Bronchus fibroblast of lung (primary cell): ENCODE measurements around the gene KRTAP1-4. TPM values are rescaled to one million over a fixed set of nuclear protein-coding genes. Genes with fewer than 3 reads are reported as not detected.

Experiments used
- total RNA-seq: library from RNA; depleted of rRNA; stranded (reverse); fragments of >200 nt; gene quantifications from 2 replicates; pipeline ENCODE4 v1.2.3, GENCODE V29; 2015

The KRTAP1-4 gene, protein sequence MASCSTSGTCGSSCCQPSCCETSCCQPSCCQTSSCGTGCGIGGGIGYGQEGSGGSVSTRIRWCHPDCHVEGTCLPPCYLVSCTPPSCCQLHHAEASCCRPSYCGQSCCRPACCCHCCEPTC
- total RNA-seq = not detected in 2 replicates

DNA sequence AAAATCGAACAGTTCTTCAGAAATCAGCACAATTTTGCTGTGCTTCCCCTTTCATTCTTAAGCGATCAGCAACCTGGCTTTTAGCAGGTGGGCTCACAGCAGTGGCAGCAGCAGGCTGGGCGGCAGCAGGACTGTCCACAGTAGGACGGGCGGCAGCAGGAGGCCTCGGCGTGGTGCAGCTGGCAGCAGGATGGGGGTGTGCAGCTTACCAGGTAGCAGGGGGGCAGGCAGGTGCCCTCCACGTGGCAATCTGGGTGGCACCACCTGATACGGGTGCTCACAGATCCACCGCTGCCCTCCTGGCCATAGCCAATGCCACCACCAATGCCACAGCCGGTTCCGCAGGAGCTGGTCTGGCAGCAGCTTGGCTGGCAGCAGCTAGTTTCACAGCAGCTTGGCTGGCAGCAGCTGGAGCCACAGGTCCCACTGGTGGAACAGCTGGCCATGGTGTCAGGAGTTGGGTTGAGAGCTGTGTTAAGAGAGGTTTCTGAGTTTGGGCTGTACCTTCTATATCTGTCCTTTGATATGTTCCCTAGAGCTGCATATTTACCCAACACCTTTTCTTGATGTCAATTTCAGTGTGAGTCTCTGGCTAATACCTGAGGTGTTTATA lies at the start of gene KRTAP1-4:
TSS of gene KRTAP1-4 (minus strand) at position 563 of the 613 bp plus-strand sequence. CDS start at position 446, 117 bp downstream.

DNA sequence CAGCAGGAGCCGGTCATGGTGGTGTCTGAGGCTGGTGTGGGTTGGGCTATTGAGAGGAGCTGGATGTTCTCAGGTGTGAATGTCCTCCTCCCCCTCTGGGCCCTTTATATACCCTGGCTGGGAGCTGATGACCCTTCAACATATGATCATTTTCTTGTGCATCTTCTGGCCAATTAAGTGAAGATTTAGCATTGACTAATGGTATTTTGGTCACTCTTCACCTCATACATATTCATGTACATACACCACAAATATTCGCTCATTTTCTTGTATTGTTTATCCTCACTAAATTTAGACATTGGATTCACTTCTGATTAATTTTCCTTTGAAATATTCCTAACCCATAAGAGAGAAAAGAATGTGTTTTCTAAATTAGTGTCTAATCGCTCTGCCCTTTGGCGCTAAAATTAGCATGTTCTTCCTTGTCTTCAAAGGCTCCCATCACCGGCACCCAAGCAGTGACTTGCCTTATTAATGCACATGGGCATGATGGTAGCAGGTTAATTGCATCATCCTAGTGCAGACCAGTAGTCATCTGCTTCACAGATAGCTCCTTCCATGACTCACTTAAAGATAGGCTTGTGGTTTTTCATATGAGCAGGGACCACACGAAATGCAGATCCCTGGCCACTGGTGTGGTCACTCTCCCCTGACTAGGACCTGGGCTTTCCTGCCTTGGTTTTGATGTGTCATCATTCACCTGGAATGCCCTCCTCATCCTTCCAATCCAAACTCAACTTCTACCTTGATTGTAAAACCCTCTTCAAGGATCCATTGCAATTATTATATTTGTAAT lies 36.0 kb upstream of the KRTAP1-4 start, which contains the start of gene KRTAP2-4:
TSS of gene KRTAP2-4 (minus strand) at position 51 of the 796 bp plus-strand sequence. CDS start at position 17, 34 bp downstream.

DNA sequence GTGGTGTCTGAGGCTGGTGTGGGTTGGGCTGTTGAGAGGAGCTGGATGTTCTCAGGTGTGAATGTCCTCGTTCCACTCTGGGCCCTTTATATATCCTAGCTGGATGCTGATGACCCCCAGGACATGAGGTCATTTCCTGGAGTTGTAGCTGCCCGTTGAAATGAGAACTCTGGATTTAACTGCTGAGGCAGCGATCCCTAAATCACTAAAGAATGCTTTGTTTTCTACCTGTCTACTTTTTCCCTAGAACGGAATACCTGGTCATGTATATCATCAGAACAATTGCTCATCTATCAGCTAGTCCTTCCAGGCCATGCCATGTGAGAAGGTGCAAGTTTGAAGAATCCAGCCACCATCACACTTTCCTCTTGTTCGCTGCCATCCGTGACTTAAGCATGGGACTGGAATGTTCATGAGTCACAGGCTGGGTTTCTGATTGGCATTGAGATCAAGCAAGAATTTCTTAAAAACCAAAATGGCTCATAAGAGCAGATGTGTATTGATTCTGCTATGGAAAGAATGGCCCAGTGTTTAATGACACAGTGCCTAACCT lies 30.1 kb upstream of the KRTAP1-4 start, which contains the start of gene KRTAP2-3:
TSS of gene KRTAP2-3 (minus strand) at position 63 of the 553 bp plus-strand sequence. CDS start 64 bp downstream, outside the sequence.

DNA sequence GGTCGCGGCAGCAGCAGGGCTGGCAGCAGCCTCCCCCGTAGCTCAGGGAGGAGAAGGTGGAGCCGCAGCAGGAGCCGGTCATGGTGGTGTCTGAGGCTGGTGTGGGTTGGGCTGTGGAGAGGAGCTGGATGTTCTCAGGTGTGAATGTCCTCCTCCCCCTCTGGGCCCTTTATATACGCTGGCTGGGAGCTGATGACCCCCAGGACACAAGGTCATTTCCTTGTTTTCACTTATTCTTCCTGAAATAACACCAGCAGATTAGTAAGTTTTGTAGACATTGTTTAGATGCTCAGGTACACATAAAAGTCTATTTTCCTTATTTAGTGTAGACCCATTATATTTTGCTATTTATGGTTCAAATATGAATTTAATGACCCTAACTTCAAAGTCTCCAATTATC lies 25.1 kb upstream of the KRTAP1-4 start, which contains the start of gene KRTAP2-2:
TSS of gene KRTAP2-2 (minus strand) at position 101 of the 400 bp plus-strand sequence. CDS start at position 82, 19 bp downstream.

DNA sequence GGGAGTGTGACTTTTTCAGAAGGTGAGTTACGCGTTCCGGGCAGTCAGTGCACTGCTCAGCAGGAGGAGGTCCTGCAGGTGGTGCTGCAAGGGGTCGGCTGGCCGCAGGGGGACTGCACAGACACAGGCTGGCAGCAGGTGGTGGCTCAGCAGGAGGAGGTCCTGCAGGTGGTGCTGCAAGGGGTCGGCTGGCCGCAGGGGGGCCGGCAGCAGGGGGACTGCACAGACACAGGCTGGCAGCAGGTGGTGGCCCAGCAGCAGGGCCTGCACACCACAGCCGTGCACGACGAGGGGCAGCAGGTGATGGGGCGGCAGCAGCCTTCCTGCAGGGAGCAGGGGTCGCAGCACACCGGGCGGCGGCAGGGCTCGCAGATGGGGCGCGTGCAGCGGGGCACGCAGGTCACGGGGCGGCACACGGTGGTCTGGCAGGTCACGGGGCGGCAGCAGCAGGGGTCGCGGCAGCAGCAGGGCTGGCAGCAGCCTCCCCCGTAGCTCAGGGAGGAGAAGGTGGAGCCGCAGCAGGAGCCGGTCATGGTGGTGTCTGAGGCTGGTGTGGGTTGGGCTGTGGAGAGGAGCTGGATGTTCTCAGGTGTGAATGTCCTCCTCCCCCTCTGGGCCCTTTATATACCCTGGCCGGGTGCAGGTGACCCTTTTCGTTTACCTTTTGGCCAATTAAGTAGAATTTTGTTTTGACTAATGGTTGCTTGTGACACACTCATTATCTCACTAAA lies 16.9 kb upstream of the KRTAP1-4 start, which contains the start of gene KRTAP2-1:
TSS of gene KRTAP2-1 (minus strand) at position 582 of the 731 bp plus-strand sequence. CDS start at position 533, 49 bp downstream.

DNA sequence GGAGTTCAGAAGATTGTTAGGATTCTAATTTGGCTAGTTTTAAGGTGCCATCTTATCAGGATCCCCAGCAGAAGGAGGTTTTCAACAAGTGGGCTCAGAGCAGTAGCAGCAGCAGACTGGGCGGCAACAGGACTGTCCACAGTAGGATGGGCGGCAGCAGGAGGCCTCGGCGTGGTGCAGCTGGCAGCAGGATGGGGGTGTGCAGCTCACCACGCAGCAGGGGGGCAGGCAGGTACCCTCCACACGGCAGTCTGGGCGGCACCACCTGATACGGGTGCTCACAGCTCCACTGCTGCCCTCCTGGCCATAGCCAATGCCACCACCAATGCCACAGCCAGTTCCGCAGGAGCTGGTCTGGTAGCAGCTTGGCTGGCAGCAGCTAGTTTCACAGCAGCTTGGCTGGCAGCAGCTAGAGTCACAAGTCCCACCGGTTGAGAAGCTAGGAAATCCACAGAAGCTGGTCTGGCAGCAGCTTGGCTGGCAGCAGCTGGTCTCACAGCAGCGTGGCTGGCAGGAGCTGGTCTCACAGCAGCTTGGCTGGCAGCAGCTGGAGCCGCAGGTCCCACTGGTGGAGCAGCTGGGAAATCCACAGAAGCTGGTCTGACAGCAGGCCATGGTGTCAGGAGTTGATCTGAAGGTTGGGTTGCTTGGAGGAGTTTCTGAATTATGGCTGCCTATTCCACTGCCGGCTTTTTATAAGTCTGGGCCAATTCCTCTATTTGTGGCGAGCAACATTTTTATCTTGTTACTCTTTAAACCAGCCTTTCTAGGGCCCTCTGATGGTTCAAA lies 11.0 kb upstream of the KRTAP1-4 start, which contains the start of gene KRTAP1-1:
TSS of gene KRTAP1-1 (minus strand) at position 668 of the 789 bp plus-strand sequence. CDS start at position 615, 53 bp downstream.

DNA sequence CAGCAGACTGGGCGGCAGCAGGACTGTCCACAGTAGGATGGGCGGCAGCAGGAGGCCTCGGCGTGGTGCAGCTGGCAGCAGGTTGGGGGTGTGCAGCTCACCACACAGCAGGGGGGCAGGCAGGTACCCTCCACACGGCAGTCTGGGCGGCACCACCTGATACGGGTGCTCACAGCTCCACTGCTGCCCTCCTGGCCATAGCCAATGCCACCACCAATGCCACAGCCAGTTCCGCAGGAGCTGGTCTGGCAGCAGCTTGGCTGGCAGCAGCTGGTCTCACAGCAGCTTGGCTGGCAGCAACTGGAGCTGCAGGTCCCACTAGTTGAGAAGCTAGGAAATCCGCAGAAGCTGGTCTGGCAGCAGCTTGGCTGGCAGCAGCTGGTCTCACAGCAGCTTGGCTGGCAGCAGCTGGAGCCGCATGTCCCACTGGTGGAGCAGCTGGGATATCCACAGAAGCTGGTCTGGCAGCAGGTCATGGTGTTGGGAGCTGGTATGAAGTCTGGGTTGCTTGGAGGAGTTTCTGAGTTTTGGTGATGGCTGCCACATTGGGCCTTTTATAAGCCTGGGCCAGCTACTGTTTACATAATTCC lies 4.4 kb upstream of the KRTAP1-4 start, which contains the start of gene KRTAP1-3:
TSS of gene KRTAP1-3 (minus strand) at position 529 of the 590 bp plus-strand sequence. CDS start at position 476, 53 bp downstream.

DNA sequence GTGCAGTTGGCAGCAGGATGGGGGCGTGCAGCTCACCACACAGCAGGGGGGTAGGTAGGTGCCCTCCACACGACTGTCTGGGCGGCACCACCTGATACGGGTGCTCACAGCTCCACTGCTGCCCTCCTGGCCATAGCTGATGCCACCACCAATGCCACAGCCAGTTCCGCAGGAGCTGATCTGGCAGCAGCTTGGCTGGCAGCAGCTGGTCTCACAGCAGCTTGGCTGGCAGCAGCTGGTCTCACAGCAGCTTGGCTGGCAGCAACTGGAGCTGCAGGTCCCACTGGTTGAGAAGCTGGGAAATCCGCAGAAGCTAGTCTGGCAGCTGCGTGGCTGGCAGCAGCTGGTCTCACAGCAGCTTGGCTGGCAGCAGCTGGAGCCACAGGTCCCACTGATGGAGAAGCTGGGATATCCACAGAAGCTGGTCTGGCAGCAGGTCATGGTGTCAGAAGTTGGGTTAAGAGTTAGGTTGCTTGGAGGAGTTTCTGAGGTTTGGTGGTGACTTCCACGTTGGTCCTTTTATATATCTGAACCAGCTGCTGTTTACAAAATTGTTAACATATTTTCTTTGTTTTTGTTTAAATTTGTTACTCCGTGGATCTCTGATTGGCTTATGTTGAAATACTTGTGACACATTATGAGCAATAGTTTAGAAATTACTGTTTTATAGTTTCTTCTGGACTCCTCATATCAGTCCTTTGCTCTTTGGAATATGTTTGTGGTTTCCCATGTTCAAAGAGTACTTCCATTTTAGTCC lies 3.1 kb downstream of the KRTAP1-4 start, which contains the start of gene KRTAP1-5:
TSS of gene KRTAP1-5 (minus strand) at position 494 of the 757 bp plus-strand sequence. CDS start at position 441, 53 bp downstream.

DNA sequence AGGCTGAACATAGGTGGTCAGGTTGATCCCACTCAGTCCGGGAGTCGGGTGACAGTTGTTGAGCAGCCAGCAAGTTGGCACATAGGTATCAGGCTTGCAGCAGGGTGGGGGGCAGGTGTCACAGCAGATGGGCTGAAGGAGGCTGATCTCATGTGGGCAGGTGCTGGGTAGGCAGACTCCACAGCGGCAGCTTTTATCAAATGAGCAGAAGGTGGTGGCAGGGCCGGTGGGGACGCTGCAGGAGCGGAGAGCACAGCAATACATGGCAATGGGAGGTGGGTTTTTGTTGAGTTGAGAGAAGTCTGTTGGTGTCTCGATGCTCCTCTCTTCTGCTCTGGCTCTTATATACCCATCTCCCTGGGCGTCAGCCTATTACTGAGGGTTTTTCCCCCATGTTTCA lies 21.2 kb downstream of the KRTAP1-4 start, which contains the start of gene KRTAP3-1:
TSS of gene KRTAP3-1 (minus strand) at position 318 of the 400 bp plus-strand sequence. CDS start at position 264, 54 bp downstream.

DNA sequence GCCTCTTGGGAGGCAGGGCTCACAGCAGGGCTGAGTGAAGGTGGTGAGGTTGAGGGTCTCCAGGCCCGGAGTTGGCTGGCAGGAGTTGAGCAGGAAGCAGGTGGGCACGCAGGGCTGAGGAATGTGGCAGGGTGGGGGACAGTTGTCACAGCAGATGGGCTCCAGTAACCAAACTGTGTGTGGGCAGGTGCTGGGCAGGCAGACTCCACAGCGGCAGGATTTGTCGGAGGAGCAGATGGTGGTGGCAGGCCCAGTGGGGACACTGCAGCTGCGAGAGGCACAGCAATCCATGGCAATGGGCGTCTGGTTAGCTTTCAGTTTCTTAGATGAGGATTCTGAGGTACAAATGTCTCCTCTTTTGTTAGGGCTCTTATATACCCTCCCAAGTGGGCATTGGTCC lies 30.4 kb downstream of the KRTAP1-4 start, which contains the start of gene KRTAP3-2:
TSS of gene KRTAP3-2 (minus strand) at position 344 of the 400 bp plus-strand sequence. CDS start at position 291, 53 bp downstream.

DNA sequence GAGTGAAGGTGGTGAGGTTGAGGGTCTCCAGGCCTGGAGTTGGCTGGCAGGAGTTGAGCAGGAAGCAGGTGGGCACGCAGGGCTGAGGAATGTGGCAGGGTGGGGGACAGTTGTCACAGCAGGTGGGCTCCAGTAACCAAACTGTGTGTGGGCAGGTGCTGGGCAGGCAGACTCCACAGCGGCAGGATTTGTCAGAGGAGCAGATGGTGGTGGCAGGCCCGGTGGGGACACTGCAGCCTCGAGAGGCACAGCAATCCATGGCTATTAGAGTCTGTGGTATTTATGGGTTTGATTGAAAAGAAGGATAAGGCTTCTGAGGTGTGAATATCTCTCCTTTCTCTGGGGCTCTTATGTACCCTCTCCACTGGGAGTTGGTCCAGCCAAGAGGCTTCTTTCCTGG lies 36.2 kb downstream of the KRTAP1-4 start, which contains the start of gene KRTAP3-3:
TSS of gene KRTAP3-3 (minus strand) at position 326 of the 400 bp plus-strand sequence. CDS start at position 259, 67 bp downstream.

DNA sequence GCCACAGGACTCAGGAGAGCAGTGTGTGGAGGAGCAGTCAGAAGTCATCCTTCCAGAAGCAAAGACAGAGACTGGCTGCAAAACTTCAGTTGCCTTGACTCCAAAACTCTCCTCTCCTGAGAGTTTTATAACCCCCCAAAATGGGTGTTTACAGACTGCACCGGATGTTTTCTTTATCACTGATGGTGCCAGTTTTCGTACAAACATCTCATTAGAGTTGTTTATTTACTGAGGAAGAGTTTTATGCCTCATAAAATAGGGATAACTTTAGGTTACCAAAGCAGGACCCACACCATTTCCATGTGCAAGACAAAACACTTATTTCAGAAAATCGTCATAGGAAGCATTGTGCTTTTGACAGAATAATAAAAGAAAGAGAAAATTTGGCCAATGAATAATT lies 45.8 kb downstream of the KRTAP1-4 start, which contains the start of gene KRT40:
TSS of gene KRT40 (minus strand) at position 101 of the 400 bp plus-strand sequence. CDS start at position 48, 53 bp downstream.

Other genes with a start within 250 kb of the KRTAP1-4 start
- not detected in 2 replicates for gene KRT27, start 247.6 kb downstream of the KRTAP1-4 start, total RNA-seq
- not detected in 2 replicates for gene KRT28, start 230.2 kb downstream of the KRTAP1-4 start, total RNA-seq
- gene KRT10, start 207.6 kb downstream of the KRTAP1-4 start, total RNA-seq = 18.7 and 22.6 TPM in 2 replicates
- gene KRT12, start 163.0 kb downstream of the KRTAP1-4 start, total RNA-seq = not detected in 2 replicates
- gene KRT20, start 145.0 kb downstream of the KRTAP1-4 start, total RNA-seq = not detected in 2 replicates
- under 0.01 TPM in 1 of 2 replicates, not detected in the other for gene KRT23, start 92.5 kb downstream of the KRTAP1-4 start, total RNA-seq
- gene KRT39, start 63.2 kb downstream of the KRTAP1-4 start, total RNA-seq = not detected in 2 replicates
- gene KRT40, start 45.9 kb downstream of the KRTAP1-4 start, total RNA-seq = not detected in 2 replicates
- gene KRTAP3-3, start 36.0 kb downstream of the KRTAP1-4 start, total RNA-seq = not detected in 2 replicates
- gene KRTAP3-2, start 30.3 kb downstream of the KRTAP1-4 start, total RNA-seq = not detected in 2 replicates
- gene KRTAP3-1, start 21.1 kb downstream of the KRTAP1-4 start, total RNA-seq = not detected in 2 replicates
- 0.50 and 0.59 TPM in 2 replicates for gene KRTAP1-5, start 3.0 kb downstream of the KRTAP1-4 start, total RNA-seq
- gene KRTAP1-3, start 4.7 kb upstream of the KRTAP1-4 start, total RNA-seq = not detected in 2 replicates
- not detected in 2 replicates for gene KRTAP1-1, start 11.3 kb upstream of the KRTAP1-4 start, total RNA-seq
- not detected in 2 replicates for gene KRTAP2-1, start 17.1 kb upstream of the KRTAP1-4 start, total RNA-seq
- gene KRTAP2-2, start 25.0 kb upstream of the KRTAP1-4 start, total RNA-seq = not detected in 2 replicates
- gene KRTAP2-3, start 29.9 kb upstream of the KRTAP1-4 start, total RNA-seq = not detected in 2 replicates
- not detected in 2 replicates for gene KRTAP2-4, start 35.7 kb upstream of the KRTAP1-4 start, total RNA-seq
- gene KRTAP4-7, start 54.0 kb upstream of the KRTAP1-4 start, total RNA-seq = not detected in 2 replicates
- not detected in 2 replicates for gene KRTAP4-8, start 67.9 kb upstream of the KRTAP1-4 start, total RNA-seq
- not detected in 2 replicates for gene KRTAP4-16, start 72.0 kb upstream of the KRTAP1-4 start, total RNA-seq
- not detected in 2 replicates for gene KRTAP4-9, start 75.2 kb upstream of the KRTAP1-4 start, total RNA-seq
- not detected in 2 replicates for gene KRTAP4-11, start 88.2 kb upstream of the KRTAP1-4 start, total RNA-seq
- gene KRTAP4-12, start 94.0 kb upstream of the KRTAP1-4 start, total RNA-seq = not detected in 2 replicates
- gene KRTAP4-6, start 110.3 kb upstream of the KRTAP1-4 start, total RNA-seq = not detected in 2 replicates
- gene KRTAP4-5, start 119.6 kb upstream of the KRTAP1-4 start, total RNA-seq = not detected in 2 replicates
- gene KRTAP4-4, start 130.6 kb upstream of the KRTAP1-4 start, total RNA-seq = not detected in 2 replicates
- not detected in 2 replicates for gene KRTAP4-3, start 138.0 kb upstream of the KRTAP1-4 start, total RNA-seq
- gene KRTAP4-2, start 148.0 kb upstream of the KRTAP1-4 start, total RNA-seq = not detected in 2 replicates
- not detected in 2 replicates for gene KRTAP4-1, start 154.7 kb upstream of the KRTAP1-4 start, total RNA-seq
- not detected in 2 replicates for gene KRTAP9-1, start 159.7 kb upstream of the KRTAP1-4 start, total RNA-seq
- not detected in 2 replicates for gene KRTAP9-2, start 196.5 kb upstream of the KRTAP1-4 start, total RNA-seq
- gene KRTAP9-3, start 202.3 kb upstream of the KRTAP1-4 start, total RNA-seq = not detected in 2 replicates
- gene KRTAP9-8, start 207.8 kb upstream of the KRTAP1-4 start, total RNA-seq = not detected in 2 replicates
- not detected in 2 replicates for gene KRTAP9-4, start 219.5 kb upstream of the KRTAP1-4 start, total RNA-seq
- gene KRTAP9-9, start 225.2 kb upstream of the KRTAP1-4 start, total RNA-seq = not detected in 2 replicates
- gene KRTAP9-6, start 235.2 kb upstream of the KRTAP1-4 start, total RNA-seq = not detected in 2 replicates
- not detected in 2 replicates for gene KRTAP9-7, start 245.5 kb upstream of the KRTAP1-4 start, total RNA-seq